MM.1S (cell line): ENCODE data around the gene PITPNM3.

Experiments
- DNase-seq: peaks from one replicate; pipeline ENCODE4 v3.0.0-alpha.2; 2015
- H2AFZ ChIP-seq: fragments of 300-600 bp; sonication (generic); 2 replicates; pipeline ENCODE4 v1.6.0; 2016; ENCODE audit warnings: antibody characterized with exemption, low read length
- H3F3A ChIP-seq: fragments of 300-600 bp; sonication (generic); 2 replicates; pipeline ENCODE4 v1.6.1; 2016; ENCODE audit warnings: mild to moderate bottlenecking, antibody characterized with exemption, low read length, moderate library complexity, mixed read lengths; ENCODE audit not compliant: insufficient read depth
- H3K27ac ChIP-seq: fragments of 300-600 bp; sonication (generic); 2 replicates; pipeline ENCODE4 v1.5.1; 2016; ENCODE audit warnings: mild to moderate bottlenecking, low read length
- H3K27me3 ChIP-seq: fragments of 300-600 bp; sonication (generic); replicated peaks from 2 replicates; pipeline ENCODE4 v1.6.0; 2016; ENCODE audit warnings: low read length; ENCODE audit not compliant: insufficient read depth
- H3K36me3 ChIP-seq: fragments of 300-600 bp; sonication (generic); replicated peaks from 2 replicates; pipeline ENCODE4 v1.6.1; 2016; ENCODE audit warnings: mild to moderate bottlenecking, low read length, mixed read lengths; ENCODE audit not compliant: insufficient read depth
- H3K4me1 ChIP-seq: fragments of 300-600 bp; sonication (generic); 2 replicates; pipeline ENCODE4 v1.6.1; 2016; ENCODE audit warnings: low read length, mixed read lengths
- H3K4me2 ChIP-seq: fragments of 300-600 bp; sonication (generic); 2 replicates; pipeline ENCODE4 v1.6.0; 2016; ENCODE audit warnings: low read depth, low read length
- H3K4me3 ChIP-seq: fragments of 300-600 bp; sonication (generic); 2 replicates; pipeline ENCODE4 v1.5.1; 2016; ENCODE audit warnings: low read length, mixed read lengths
- H3K79me2 ChIP-seq: fragments of 300-600 bp; sonication (generic); 2 replicates; pipeline ENCODE4 v1.6.1; 2016; ENCODE audit warnings: mixed run types, low read length, mixed read lengths
- H3K9ac ChIP-seq: fragments of 300-600 bp; sonication (generic); 2 replicates; pipeline ENCODE4 v1.6.1; 2016; ENCODE audit warnings: low read length, mixed read lengths
- H3K9me2 ChIP-seq: fragments of 300-600 bp; sonication (generic); replicated peaks from 2 replicates; pipeline ENCODE4 v1.6.1; 2016; ENCODE audit warnings: mild to moderate bottlenecking, low read length, mixed read lengths; ENCODE audit not compliant: insufficient read depth
- H3K9me3 ChIP-seq: fragments of 300-600 bp; sonication (generic); replicated peaks from 2 replicates; pipeline ENCODE4 v1.6.1; 2016; ENCODE audit warnings: mild to moderate bottlenecking, low read length, mixed read lengths; ENCODE audit not compliant: insufficient read depth
- H4K20me1 ChIP-seq: fragments of 300-600 bp; sonication (generic); 2 replicates; pipeline ENCODE4 v1.6.1; 2016; ENCODE audit warnings: mild to moderate bottlenecking, low read length, moderate library complexity, mixed read lengths; ENCODE audit not compliant: insufficient read depth
- EZH2 ChIP-seq: fragments of 300-600 bp; sonication (generic); optimal IDR thresholded peaks from 2 replicates; pipeline ENCODE3; 2017; ENCODE audit warnings: low read depth, mild to moderate bottlenecking, antibody characterized with exemption, low read length, mixed read lengths
- EZH2phosphoT487 ChIP-seq: fragments of 300-600 bp; sonication (generic); IDR thresholded peaks from 2 replicates; pipeline ENCODE4 v1.6.1; 2018; ENCODE audit warnings: antibody characterized with exemption, low read length
- TF ChIP-seq, protein P1 (sequence below): fragments of 300-600 bp; sonication (generic); IDR thresholded peaks from 2 replicates; pipeline ENCODE4 v1.5.1; 2016; ENCODE audit warnings: antibody characterized with exemption, low read length, mixed read lengths

Gene PITPNM3

DNA sequence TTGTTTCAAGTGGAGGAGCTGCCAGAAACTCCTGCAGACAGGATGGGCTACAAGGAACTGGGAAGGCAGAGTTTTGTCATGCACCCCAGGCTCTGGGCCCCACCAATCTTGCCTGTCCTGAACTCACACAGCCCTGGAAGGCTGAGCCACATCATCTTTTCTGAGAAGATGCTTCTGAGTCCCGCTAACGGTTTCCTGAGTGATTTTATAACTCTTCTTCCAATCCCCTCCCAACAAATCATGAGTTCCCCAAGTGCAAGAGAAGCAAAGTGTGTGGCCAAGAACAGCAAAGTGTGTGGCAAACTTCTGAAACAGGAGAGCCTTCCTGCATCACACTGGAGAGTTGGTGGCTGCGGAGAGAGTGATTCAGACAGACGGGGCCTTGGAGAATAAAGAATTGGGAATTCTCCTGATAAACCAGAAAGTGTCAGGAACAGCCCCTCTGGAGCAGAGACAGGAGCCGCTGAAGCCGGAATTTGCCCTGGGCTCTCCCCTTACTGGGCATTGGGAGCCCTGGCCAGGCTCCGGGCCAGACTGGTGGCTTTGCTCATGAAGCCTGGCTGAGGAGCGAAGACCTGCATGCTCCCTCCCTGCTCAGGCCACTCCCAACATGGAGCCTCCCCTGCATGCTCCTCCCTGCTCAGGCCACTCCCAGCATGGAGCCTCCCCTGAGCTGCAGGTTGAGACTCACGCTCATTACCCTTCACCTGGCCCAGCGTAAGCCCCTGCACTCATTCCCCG lies 47.2 kb downstream of the PITPNM3 start:
- TF ChIP-seq EZH2, result no peak
- TF ChIP-seq EZH2phosphoT487, result no peak
- TF ChIP-seq, protein P1, sequence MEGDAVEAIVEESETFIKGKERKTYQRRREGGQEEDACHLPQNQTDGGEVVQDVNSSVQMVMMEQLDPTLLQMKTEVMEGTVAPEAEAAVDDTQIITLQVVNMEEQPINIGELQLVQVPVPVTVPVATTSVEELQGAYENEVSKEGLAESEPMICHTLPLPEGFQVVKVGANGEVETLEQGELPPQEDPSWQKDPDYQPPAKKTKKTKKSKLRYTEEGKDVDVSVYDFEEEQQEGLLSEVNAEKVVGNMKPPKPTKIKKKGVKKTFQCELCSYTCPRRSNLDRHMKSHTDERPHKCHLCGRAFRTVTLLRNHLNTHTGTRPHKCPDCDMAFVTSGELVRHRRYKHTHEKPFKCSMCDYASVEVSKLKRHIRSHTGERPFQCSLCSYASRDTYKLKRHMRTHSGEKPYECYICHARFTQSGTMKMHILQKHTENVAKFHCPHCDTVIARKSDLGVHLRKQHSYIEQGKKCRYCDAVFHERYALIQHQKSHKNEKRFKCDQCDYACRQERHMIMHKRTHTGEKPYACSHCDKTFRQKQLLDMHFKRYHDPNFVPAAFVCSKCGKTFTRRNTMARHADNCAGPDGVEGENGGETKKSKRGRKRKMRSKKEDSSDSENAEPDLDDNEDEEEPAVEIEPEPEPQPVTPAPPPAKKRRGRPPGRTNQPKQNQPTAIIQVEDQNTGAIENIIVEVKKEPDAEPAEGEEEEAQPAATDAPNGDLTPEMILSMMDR, result no peak
- no peak overlapping the region for H3K4me2 ChIP-seq
- no peaks in the 10 kb centered on the region for H3F3A ChIP-seq
- no peaks in the 10 kb centered on the region for H3K9me2 ChIP-seq
- DNase-seq, result no peak
- H3K9ac ChIP-seq, result no peak overlapping the region
- no peak overlapping the region for H3K4me3 ChIP-seq
- no peaks in the 10 kb centered on the region for H3K36me3 ChIP-seq
- H2AFZ ChIP-seq, result no peak overlapping the region
- no peaks in the 10 kb centered on the region for H3K79me2 ChIP-seq
- H3K27me3 ChIP-seq, result peaks cover 10% of the 10 kb centered on the region; the same call in 1 of the 2 replicates
- no peaks in the 10 kb centered on the region for H4K20me1 ChIP-seq
- no peaks in the 10 kb centered on the region for H3K9me3 ChIP-seq
- no peak overlapping the region for H3K27ac ChIP-seq
- H3K4me1 ChIP-seq, result no peaks in the 10 kb centered on the region

DNA sequence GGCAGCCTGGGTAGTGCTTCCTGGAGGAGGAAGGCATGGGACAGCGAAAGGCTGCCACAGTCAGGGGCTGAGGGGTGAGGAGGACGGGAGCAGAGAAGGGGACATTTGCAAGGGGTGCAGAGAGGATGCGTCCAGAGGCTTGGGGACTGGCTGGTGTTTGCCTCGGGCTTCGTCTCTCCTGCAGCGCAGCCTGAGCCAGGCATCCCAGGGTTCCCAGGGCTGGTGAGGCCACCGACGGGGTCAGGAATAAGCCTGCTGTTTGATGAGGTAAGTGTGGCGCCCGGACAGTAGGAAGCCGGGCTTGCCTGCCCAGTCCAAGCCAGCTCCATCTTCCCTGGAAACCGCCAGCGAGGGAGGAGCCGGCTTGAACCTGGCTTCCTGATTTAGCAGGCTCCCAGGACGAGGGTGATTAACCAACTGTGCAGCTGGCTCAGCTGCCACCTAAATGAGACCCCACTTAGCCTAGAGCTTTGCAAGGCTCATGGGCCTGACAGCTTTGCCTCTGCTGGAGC lies 47.8 kb downstream of the PITPNM3 start:
- no peaks in the 10 kb centered on the region for H3K9me2 ChIP-seq
- TF ChIP-seq EZH2phosphoT487 (no peak), EZH2 (no peak)
- TF ChIP-seq, protein P1, result no peak
- H3K4me3 ChIP-seq, result no peak overlapping the region
- H3K4me2 ChIP-seq, result no peak overlapping the region
- no peak overlapping the region for H3K27ac ChIP-seq
- no peaks in the 10 kb centered on the region for H3F3A ChIP-seq
- H2AFZ ChIP-seq, result no peak overlapping the region
- H3K36me3 ChIP-seq, result no peaks in the 10 kb centered on the region
- no peaks in the 10 kb centered on the region for H3K9me3 ChIP-seq
- no peaks in the 10 kb centered on the region for H3K79me2 ChIP-seq
- H4K20me1 ChIP-seq, result no peaks in the 10 kb centered on the region
- H3K9ac ChIP-seq, result no peak overlapping the region
- no peak for DNase-seq
- peaks cover 10% of the 10 kb centered on the region; the same call in 1 of the 2 replicates for H3K27me3 ChIP-seq
- H3K4me1 ChIP-seq, result no peaks in the 10 kb centered on the region

DNA sequence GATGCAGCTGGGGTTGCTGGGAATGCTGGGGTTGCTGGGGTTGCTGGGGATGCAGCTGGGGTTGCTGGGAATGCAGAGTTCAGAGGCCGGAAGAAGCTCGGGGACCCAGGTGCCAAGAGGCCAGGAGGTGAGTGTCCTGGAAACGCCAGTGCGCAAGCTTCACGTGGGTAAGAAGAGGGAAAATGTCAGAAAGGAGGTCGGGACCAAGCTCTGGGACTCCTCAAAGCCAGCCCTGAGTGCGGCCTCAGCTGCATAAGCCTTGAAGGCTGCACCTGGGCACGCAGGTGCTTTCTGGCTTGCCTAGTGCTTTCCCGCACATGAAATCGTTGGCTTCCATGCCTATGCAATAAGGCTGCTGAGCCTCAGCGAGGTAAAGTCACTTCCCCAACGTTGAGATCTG lies 48.3 kb downstream of the PITPNM3 start:
- no peak overlapping the region for H2AFZ ChIP-seq
- H3K4me1 ChIP-seq, result no peaks in the 10 kb centered on the region
- no peak for DNase-seq
- no peaks in the 10 kb centered on the region for H4K20me1 ChIP-seq
- H3K9ac ChIP-seq, result no peak overlapping the region
- H3K4me3 ChIP-seq, result no peak overlapping the region
- H3K27me3 ChIP-seq, result peaks cover 10% of the 10 kb centered on the region; the same call in 1 of the 2 replicates
- H3K9me2 ChIP-seq, result no peaks in the 10 kb centered on the region
- H3K9me3 ChIP-seq, result no peaks in the 10 kb centered on the region
- H3K36me3 ChIP-seq, result no peaks in the 10 kb centered on the region
- H3K79me2 ChIP-seq, result no peaks in the 10 kb centered on the region
- no peaks in the 10 kb centered on the region for H3F3A ChIP-seq
- H3K27ac ChIP-seq, result no peak overlapping the region
- no peak overlapping the region for H3K4me2 ChIP-seq
- TF ChIP-seq, protein P1, result no peak
- no peak for TF ChIP-seq EZH2
- no peak for TF ChIP-seq EZH2phosphoT487
